ENCODE measurements around the gene DYNLT3.

DYNLT3 gene, protein sequence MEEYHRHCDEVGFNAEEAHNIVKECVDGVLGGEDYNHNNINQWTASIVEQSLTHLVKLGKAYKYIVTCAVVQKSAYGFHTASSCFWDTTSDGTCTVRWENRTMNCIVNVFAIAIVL

DNA sequence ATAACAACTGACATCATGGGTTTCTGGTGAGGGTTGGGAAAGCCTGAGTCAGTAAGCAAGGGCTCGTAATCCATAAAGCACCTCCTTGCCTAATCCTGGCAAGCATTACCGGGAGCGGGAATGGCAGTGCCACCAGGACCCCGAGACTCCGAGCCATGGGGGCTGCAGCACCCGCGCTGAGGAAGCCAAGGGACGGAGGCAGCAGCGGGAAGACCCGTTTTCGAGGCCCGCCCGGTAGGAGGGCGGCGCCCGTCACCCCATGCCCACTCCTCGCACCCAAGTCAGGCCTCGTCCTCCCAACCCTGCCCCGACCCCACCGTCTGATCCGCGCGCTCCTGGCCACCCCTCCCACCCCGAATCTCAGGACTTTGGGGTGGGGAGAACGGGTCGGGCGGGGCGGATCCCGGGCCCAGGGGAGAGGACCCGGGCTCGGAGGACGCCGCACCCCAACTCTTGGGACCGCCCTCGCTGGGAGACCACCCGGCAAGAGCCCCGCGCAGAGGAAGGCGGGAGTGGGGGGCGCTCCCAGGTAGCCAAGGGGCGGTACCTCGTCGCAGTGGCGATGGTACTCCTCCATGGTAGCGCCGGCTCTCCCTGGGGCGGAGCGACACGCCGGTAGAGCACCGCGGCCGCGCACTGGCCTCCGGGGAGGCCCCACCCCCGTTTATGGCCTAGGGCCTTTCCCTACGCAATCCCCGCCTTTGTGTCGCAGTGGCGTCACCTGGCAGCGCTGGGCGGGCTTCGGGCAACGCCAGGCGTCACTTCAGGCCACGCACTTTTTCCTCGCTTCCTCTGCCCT, at the start of gene DYNLT3:
TSS of gene DYNLT3 (minus strand) at position 638 of the 799 bp plus-strand sequence. CDS start at position 577, 61 bp downstream.
- peak; percentile 79 for DNase-seq (ENCODE audit: extremely low spot score)
- CTCF ChIA-PET, result no interaction called here
- POLR2A ChIA-PET, result no interaction called here
- TF ChIP-seq L3MBTL2 (conservative IDR thresholded peaks at IDR 0.05) (peak; percentile 80; the same call in 1 of the 2 replicates), ARNT (IDR thresholded peaks at IDR 0.05) (no peak)

DNA sequence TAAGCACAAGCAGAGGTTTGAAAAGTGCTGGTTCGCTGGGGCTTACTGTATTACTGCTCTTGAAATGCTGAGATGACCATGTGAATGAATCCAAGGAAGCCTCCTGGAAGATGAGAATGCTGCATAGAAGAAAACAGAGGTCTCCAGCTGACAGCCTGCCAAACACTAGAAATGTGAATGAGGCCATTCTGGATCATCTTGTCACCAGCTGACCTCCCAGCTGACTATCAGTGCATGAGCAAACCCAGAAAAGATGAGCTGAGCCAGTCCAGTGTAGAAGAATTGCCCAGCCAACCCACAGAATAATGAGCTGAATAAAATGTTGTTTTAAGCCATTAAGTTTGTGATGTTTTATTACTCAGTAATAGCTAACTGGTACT, 49.1 kb upstream of the DYNLT3 start:
- POLR2A ChIA-PET, result no interaction called here
- DNase-seq (ENCODE audit: extremely low spot score), result no peak
- TF ChIP-seq ELF4 (IDR thresholded peaks at IDR 0.05) (no peak), SUZ12 (IDR thresholded peaks at IDR 0.05) (no peak), BHLHE40 (IDR thresholded peaks at IDR 0.05; ENCODE audit: borderline replicate concordance) (no peak), ZNF384 (IDR thresholded peaks at IDR 0.05) (no peak), CTBP1 (IDR thresholded peaks at IDR 0.05; ENCODE audit: borderline replicate concordance) (no peak), LEF1 (IDR thresholded peaks at IDR 0.05; ENCODE audit: borderline replicate concordance) (no peak), ARNT (IDR thresholded peaks at IDR 0.05) (no peak), FOXM1 (IDR thresholded peaks at IDR 0.05; ENCODE audit: borderline replicate concordance) (no peak)
- TF ChIP-seq, protein P1, sequence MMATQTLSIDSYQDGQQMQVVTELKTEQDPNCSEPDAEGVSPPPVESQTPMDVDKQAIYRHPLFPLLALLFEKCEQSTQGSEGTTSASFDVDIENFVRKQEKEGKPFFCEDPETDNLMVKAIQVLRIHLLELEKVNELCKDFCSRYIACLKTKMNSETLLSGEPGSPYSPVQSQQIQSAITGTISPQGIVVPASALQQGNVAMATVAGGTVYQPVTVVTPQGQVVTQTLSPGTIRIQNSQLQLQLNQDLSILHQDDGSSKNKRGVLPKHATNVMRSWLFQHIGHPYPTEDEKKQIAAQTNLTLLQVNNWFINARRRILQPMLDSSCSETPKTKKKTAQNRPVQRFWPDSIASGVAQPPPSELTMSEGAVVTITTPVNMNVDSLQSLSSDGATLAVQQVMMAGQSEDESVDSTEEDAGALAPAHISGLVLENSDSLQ (IDR thresholded peaks at IDR 0.05), result no peak
- CTCF ChIA-PET, result no interaction called here

DNA sequence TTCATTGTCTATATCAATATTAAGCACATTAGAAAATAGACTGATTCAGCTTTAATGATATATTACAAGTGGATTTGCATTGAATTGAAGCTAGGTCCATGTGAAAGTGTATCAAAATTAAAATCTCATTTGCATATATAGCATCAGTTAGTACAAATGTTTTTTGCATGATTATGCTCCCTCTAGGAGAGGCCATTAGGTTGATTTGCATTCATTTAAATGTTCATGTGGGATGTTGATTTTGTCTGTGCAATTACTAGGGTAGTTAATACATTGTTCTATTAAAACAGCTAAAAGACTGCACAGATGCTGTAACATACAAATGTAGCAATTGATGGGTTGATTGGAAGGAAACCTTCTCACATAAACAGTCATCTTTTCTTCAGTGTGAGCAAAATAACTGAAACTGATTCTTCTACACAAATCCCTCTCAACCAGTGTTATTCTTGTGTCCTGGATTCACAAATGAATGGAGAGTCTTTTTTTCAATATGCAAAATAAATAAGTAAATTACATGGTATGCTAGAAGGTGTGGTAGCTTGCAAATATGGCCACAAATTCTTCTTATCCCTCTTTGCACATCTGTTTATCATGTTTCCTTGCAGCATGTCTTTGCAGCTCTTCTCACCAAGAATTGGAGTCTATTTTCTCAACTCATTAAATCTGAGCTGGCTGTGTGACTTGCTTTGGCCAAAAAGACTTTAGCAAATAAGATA, 48.6 kb upstream of the DYNLT3 start:
- CTCF ChIA-PET, result no interaction called here
- POLR2A ChIA-PET, result no interaction called here
- TF ChIP-seq FOXA1 (IDR thresholded peaks at IDR 0.05) (no peak), L3MBTL2 (conservative IDR thresholded peaks at IDR 0.05) (no peak), SUZ12 (IDR thresholded peaks at IDR 0.05) (no peak), TARDBP (IDR thresholded peaks at IDR 0.05) (no peak), ARNT (IDR thresholded peaks at IDR 0.05) (no peak), NFRKB (IDR thresholded peaks at IDR 0.05) (no peak), FOXM1 (IDR thresholded peaks at IDR 0.05; ENCODE audit: borderline replicate concordance) (no peak), ZNF384 (IDR thresholded peaks at IDR 0.05) (no peak), FOXK2 (IDR thresholded peaks at IDR 0.05) (no peak), CTBP1 (IDR thresholded peaks at IDR 0.05; ENCODE audit: borderline replicate concordance) (no peak), HDGF (IDR thresholded peaks at IDR 0.05; ENCODE audit: borderline replicate concordance) (no peak), BHLHE40 (IDR thresholded peaks at IDR 0.05; ENCODE audit: borderline replicate concordance) (no peak), ELF4 (IDR thresholded peaks at IDR 0.05) (no peak), LEF1 (IDR thresholded peaks at IDR 0.05; ENCODE audit: borderline replicate concordance) (no peak), SP1 (IDR thresholded peaks at IDR 0.05) (no peak)
- TF ChIP-seq, protein P1 (IDR thresholded peaks at IDR 0.05), result no peak
- DNase-seq (ENCODE audit: extremely low spot score), result no peak

DNA sequence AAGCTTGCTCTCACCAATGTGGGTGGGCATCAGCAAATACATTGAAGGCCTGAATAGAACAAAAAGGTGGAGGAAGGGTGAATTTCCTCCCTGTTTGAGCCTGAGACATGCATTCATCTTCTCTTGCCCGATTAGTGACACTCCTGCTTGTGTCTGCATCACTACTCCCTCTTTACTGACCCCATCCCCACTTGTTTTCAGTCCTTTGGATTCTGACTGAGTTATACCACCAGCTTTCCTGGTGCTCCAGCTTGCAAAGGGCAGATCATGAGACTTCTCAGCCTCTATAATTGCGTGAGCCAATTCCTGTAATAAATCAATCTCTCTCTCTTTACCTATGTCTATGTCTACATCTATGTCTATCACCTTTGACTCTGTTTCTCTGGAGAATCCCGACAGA, 47.4 kb upstream of the DYNLT3 start:
- no peak for DNase-seq (ENCODE audit: extremely low spot score)
- ChIA-PET CTCF (no interaction called here), POLR2A (no interaction called here)
- TF ChIP-seq NFRKB (IDR thresholded peaks at IDR 0.05), result no peak
- TF ChIP-seq BHLHE40 (IDR thresholded peaks at IDR 0.05; ENCODE audit: borderline replicate concordance), result no peak
- no peak for TF ChIP-seq ELF4 (IDR thresholded peaks at IDR 0.05)
- TF ChIP-seq ZNF384 (IDR thresholded peaks at IDR 0.05), result no peak
- TF ChIP-seq ARNT (IDR thresholded peaks at IDR 0.05), result no peak
- TF ChIP-seq HDGF (IDR thresholded peaks at IDR 0.05; ENCODE audit: borderline replicate concordance), result no peak
- TF ChIP-seq TARDBP (IDR thresholded peaks at IDR 0.05), result no peak
- TF ChIP-seq LEF1 (IDR thresholded peaks at IDR 0.05; ENCODE audit: borderline replicate concordance), result no peak
- TF ChIP-seq, protein P1 (IDR thresholded peaks at IDR 0.05), result no peak
- TF ChIP-seq SP1 (IDR thresholded peaks at IDR 0.05), result no peak
- TF ChIP-seq FOXK2 (IDR thresholded peaks at IDR 0.05), result no peak
- TF ChIP-seq FOXA1 (IDR thresholded peaks at IDR 0.05), result no peak

DNA sequence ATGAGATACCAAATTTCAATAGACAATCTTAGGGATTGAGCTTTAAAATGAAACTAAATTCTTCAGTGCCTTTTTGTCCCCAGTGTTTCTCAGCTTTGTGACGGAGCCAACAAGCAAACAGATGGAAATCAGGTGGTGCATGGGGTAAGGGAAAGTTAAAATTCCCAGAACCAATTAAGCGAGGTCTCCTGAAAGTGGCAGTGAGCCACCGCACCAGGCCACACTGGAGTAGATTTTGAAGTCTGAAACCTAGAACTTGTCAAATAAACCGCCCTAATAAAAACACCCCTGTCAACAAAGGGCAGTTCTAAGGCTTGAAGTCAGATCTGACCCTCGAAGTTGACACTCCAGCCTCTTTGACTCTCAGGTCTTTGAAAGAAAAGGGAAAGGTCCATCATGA, 40.6 kb upstream of the DYNLT3 start:
- POLR2A ChIA-PET, result no interaction called here
- TF ChIP-seq ARNT (IDR thresholded peaks at IDR 0.05), result no peak
- TF ChIP-seq FOXK2 (IDR thresholded peaks at IDR 0.05), result no peak
- TF ChIP-seq ELF4 (IDR thresholded peaks at IDR 0.05), result no peak
- TF ChIP-seq LEF1 (IDR thresholded peaks at IDR 0.05; ENCODE audit: borderline replicate concordance), result no peak
- TF ChIP-seq CTBP1 (IDR thresholded peaks at IDR 0.05; ENCODE audit: borderline replicate concordance), result no peak
- no peak for TF ChIP-seq FOXM1 (IDR thresholded peaks at IDR 0.05; ENCODE audit: borderline replicate concordance)
- CTCF ChIA-PET, result interaction anchor here (0.6 kb wide), 1 partner anchor 1761 kb away, joined by 5 read pairs; no protein-coding TSS in a partner anchor
- no peak for DNase-seq (ENCODE audit: extremely low spot score)

DNA sequence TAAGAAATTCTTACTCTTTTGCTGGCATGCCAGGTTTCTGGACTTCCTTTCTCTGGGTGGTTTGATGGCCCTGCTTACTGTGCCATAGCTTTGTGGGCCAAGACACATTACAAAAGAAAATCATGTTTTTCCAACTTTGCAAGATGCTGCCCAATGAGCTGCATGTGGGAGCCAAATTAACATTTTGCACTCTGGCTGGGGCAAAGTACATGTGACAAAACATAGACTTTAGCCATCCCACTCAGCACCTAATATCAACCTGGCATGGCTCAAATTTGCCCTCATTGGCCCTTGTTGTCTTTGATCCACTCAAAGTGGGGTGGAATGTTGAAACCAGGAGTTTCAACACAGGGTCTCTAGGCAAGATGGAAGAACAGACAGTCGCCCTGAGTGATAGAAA, 40.0 kb upstream of the DYNLT3 start:
- no peak for DNase-seq (ENCODE audit: extremely low spot score)
- TF ChIP-seq HDGF (IDR thresholded peaks at IDR 0.05; ENCODE audit: borderline replicate concordance), result no peak
- TF ChIP-seq TARDBP (IDR thresholded peaks at IDR 0.05), result no peak
- no peak for TF ChIP-seq FOXM1 (IDR thresholded peaks at IDR 0.05; ENCODE audit: borderline replicate concordance)
- TF ChIP-seq ZNF384 (IDR thresholded peaks at IDR 0.05), result no peak
- no peak for TF ChIP-seq BHLHE40 (IDR thresholded peaks at IDR 0.05; ENCODE audit: borderline replicate concordance)
- CTCF ChIA-PET, result no interaction called here
- POLR2A ChIA-PET, result no interaction called here
